ENCODE data around the gene PCDHA12. TPM values are rescaled to one million over a fixed set of nuclear protein-coding genes. Genes with fewer than 3 reads are reported as not detected.

PCDHA12 gene
- total and polyA plus RNA-seq, 7 donors = 0.06 to 0.71 (median 0.52) TPM; not detected in 3

DNA sequence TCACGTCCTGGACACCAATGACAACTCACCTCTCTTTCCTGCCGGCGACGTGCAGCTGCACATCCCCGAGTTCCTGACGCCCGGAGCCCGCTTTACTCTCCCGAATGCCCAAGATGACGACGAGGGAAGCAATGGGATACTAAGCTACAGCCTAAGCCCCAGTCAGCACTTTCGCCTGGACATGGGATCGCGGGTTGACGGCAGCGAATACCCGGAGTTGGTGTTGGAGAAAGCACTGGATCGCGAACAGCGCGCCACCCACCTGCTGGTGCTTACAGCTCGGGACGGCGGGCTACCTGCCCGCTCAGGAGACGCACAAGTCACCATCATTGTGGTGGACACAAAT lies 52.1 kb downstream of the PCDHA12 start:
- WGBS, 2 donors = 14 to 47% methylated on average over 26 of the region's 26 CpGs
- peaks cover 0 to 20% (median 15%) of the 10 kb centered on the region in 4 donors for H3K4me1 ChIP-seq
- H3K4me3 ChIP-seq = peak overlapping the region; percentile 27 to 55 (median 46)
- no peaks in the 10 kb centered on the region for H3K9me3 ChIP-seq
- H3K27me3 ChIP-seq = peaks cover 0 to 45% (median 22%) of the 10 kb centered on the region in 3 donors
- no peak for DNase-seq
- intact Hi-C loops (cut with DNase I) = loop anchor here (2.0 kb wide), 1 partner anchor 114 kb away; no protein-coding TSS in a partner anchor
- no peaks in the 10 kb centered on the region for H3K36me3 ChIP-seq
- TF ChIP-seq EP300 (IDR thresholded peaks at IDR 0.05) = no peak
- no peak for TF ChIP-seq CTCF (IDR thresholded peaks at IDR 0.05)
- no peak for TF ChIP-seq POLR2A (IDR thresholded peaks at IDR 0.05)
- no peak for TF ChIP-seq POLR2AphosphoS5 (IDR thresholded peaks at IDR 0.05)
- H3K27ac ChIP-seq = peak overlapping the region in 2 of 4 donors; percentile 49 to 75

Other genes starting within 250 kb of the PCDHA12 start
- 10 to 100 TPM; 20.8 to 96.9 (median 72.0) TPM for gene CD14, start 242.1 kb upstream of the PCDHA12 start, total RNA-seq
- gene CD14, start 242.1 kb upstream of the PCDHA12 start, polyA plus RNA-seq = 100 to 1,000 TPM in 1 of 3 donors, 10 to 100 TPM in 2; 42.7 to 178 (median 52.3) TPM
- 10 to 100 TPM; 27.3 to 40.2 (median 35.6) TPM for gene TMCO6, start 235.9 kb upstream of the PCDHA12 start, total RNA-seq
- gene TMCO6, start 235.9 kb upstream of the PCDHA12 start, polyA plus RNA-seq = 10 to 100 TPM in 1 of 3 donors, 1 to 10 TPM in 2; 3.9 to 30.5 (median 5.4) TPM
- gene NDUFA2, start 227.7 kb upstream of the PCDHA12 start, total RNA-seq = 10 to 100 TPM; 48.7 to 90.3 (median 73.6) TPM
- gene NDUFA2, start 227.7 kb upstream of the PCDHA12 start, polyA plus RNA-seq = 100 to 1,000 TPM; 189 to 360 (median 314) TPM
- 100 to 1,000 TPM; 120 to 146 (median 136) TPM for gene IK, start 227.5 kb upstream of the PCDHA12 start, total RNA-seq
- 10 to 100 TPM; 70.3 to 79.4 (median 73.5) TPM for gene IK, start 227.5 kb upstream of the PCDHA12 start, polyA plus RNA-seq
- gene WDR55, start 210.4 kb upstream of the PCDHA12 start, total RNA-seq = 10 to 100 TPM; 13.2 to 18.0 (median 15.1) TPM
- gene WDR55, start 210.4 kb upstream of the PCDHA12 start, polyA plus RNA-seq = 10 to 100 TPM; 19.2 to 35.0 (median 29.8) TPM
- gene DND1, start 201.7 kb upstream of the PCDHA12 start, total RNA-seq = under 1 TPM in 2 of 4 donors, not detected in 2; 0.36 to 0.95 TPM
- 1 to 10 TPM in 1 of 3 donors, under 1 TPM in 2; 0.60 to 2.4 (median 0.69) TPM for gene DND1, start 201.7 kb upstream of the PCDHA12 start, polyA plus RNA-seq
- 10 to 100 TPM; 35.2 to 54.2 (median 43.5) TPM for gene HARS1, start 183.9 kb upstream of the PCDHA12 start, total RNA-seq
- 10 to 100 TPM; 35.4 to 60.2 (median 39.8) TPM for gene HARS1, start 183.9 kb upstream of the PCDHA12 start, polyA plus RNA-seq
- 10 to 100 TPM; 18.2 to 19.4 (median 18.9) TPM for gene HARS2, start 183.9 kb upstream of the PCDHA12 start, total RNA-seq
- gene HARS2, start 183.9 kb upstream of the PCDHA12 start, polyA plus RNA-seq = 10 to 100 TPM; 26.4 to 34.7 (median 29.0) TPM
- gene ZMAT2, start 174.9 kb upstream of the PCDHA12 start, total RNA-seq = 10 to 100 TPM; 28.0 to 46.0 (median 36.9) TPM
- gene ZMAT2, start 174.9 kb upstream of the PCDHA12 start, polyA plus RNA-seq = 10 to 100 TPM; 74.5 to 97.9 (median 87.2) TPM
- gene PCDHA1, start 89.2 kb upstream of the PCDHA12 start, total RNA-seq = not detected
- under 1 TPM in 1 of 3 donors, not detected in 2; 0.10 TPM for gene PCDHA1, start 89.2 kb upstream of the PCDHA12 start, polyA plus RNA-seq
- gene PCDHA2, start 80.5 kb upstream of the PCDHA12 start, total RNA-seq = under 1 TPM in 3 of 4 donors, not detected in 1; 0.28 to 0.68 (median 0.33) TPM
- gene PCDHA2, start 80.5 kb upstream of the PCDHA12 start, polyA plus RNA-seq = under 1 TPM in 1 of 3 donors, not detected in 2; 0.07 TPM
- gene PCDHA3, start 74.3 kb upstream of the PCDHA12 start, total RNA-seq = 1 to 10 TPM in 3 of 4 donors, under 1 TPM in 1; 0.68 to 1.2 (median 1.1) TPM
- gene PCDHA3, start 74.3 kb upstream of the PCDHA12 start, polyA plus RNA-seq = under 1 TPM in 1 of 3 donors, not detected in 2; 0.17 TPM
- 1 to 10 TPM; 1.1 to 1.2 (median 1.1) TPM for gene PCDHA4, start 68.2 kb upstream of the PCDHA12 start, total RNA-seq
- gene PCDHA4, start 68.2 kb upstream of the PCDHA12 start, polyA plus RNA-seq = under 1 TPM in 1 of 3 donors, not detected in 2; 0.38 TPM
- 1 to 10 TPM in 1 of 4 donors, under 1 TPM in 3; 0.14 to 1.7 (median 0.43) TPM for gene PCDHA5, start 53.7 kb upstream of the PCDHA12 start, total RNA-seq
- under 1 TPM in 1 of 3 donors, not detected in 2; 0.09 TPM for gene PCDHA5, start 53.7 kb upstream of the PCDHA12 start, polyA plus RNA-seq
- 1 to 10 TPM in 2 of 4 donors, under 1 TPM in 2; 0.49 to 2.2 (median 0.90) TPM for gene PCDHA6, start 47.3 kb upstream of the PCDHA12 start, total RNA-seq
- gene PCDHA6, start 47.3 kb upstream of the PCDHA12 start, polyA plus RNA-seq = under 1 TPM in 1 of 3 donors, not detected in 2; 0.16 TPM
- gene PCDHA7, start 41.0 kb upstream of the PCDHA12 start, total RNA-seq = under 1 TPM; 0.14 to 0.82 (median 0.46) TPM
- under 1 TPM in 1 of 3 donors, not detected in 2; 0.16 TPM for gene PCDHA7, start 41.0 kb upstream of the PCDHA12 start, polyA plus RNA-seq
- gene PCDHA8, start 34.1 kb upstream of the PCDHA12 start, total RNA-seq = under 1 TPM in 1 of 4 donors, not detected in 3; 0.49 TPM
- not detected for gene PCDHA8, start 34.1 kb upstream of the PCDHA12 start, polyA plus RNA-seq
- 1 to 10 TPM in 1 of 4 donors, under 1 TPM in 3; 0.66 to 1.4 (median 0.70) TPM for gene PCDHA9, start 26.9 kb upstream of the PCDHA12 start, total RNA-seq
- under 1 TPM in 1 of 3 donors, not detected in 2; 0.01 TPM for gene PCDHA9, start 26.9 kb upstream of the PCDHA12 start, polyA plus RNA-seq
- 1 to 10 TPM in 1 of 4 donors, under 1 TPM in 3; 0.27 to 2.5 (median 0.69) TPM for gene PCDHA10, start 19.4 kb upstream of the PCDHA12 start, total RNA-seq
- gene PCDHA10, start 19.4 kb upstream of the PCDHA12 start, polyA plus RNA-seq = under 1 TPM in 1 of 3 donors, not detected in 2; 0.03 TPM
- under 1 TPM; 0.16 to 0.71 (median 0.48) TPM for gene PCDHA11, start 6.4 kb upstream of the PCDHA12 start, total RNA-seq
- gene PCDHA11, start 6.4 kb upstream of the PCDHA12 start, polyA plus RNA-seq = under 1 TPM in 1 of 3 donors, not detected in 2; 0.07 TPM
- gene PCDHA13, start 6.8 kb downstream of the PCDHA12 start, total RNA-seq = 1 to 10 TPM in 1 of 4 donors, under 1 TPM in 3; 0.36 to 1.4 (median 0.60) TPM
- under 1 TPM in 1 of 3 donors, not detected in 2; 0.10 TPM for gene PCDHA13, start 6.8 kb downstream of the PCDHA12 start, polyA plus RNA-seq
- gene PCDHAC1, start 51.0 kb downstream of the PCDHA12 start, total RNA-seq = 1 to 10 TPM in 1 of 4 donors, under 1 TPM in 3; 0.54 to 1.7 (median 0.77) TPM
- under 1 TPM in 1 of 3 donors, not detected in 2; 0.34 TPM for gene PCDHAC1, start 51.0 kb downstream of the PCDHA12 start, polyA plus RNA-seq
- gene PCDHAC2, start 91.2 kb downstream of the PCDHA12 start, total RNA-seq = 1 to 10 TPM; 1.3 to 3.0 (median 2.2) TPM
- gene PCDHAC2, start 91.2 kb downstream of the PCDHA12 start, polyA plus RNA-seq = under 1 TPM in 1 of 3 donors, not detected in 2; 0.66 TPM
- under 1 TPM; under 0.01 to 0.36 (median 0.27) TPM for gene PCDHB1, start 176.1 kb downstream of the PCDHA12 start, total RNA-seq
- under 1 TPM in 1 of 3 donors, not detected in 2; 0.04 TPM for gene PCDHB1, start 176.1 kb downstream of the PCDHA12 start, polyA plus RNA-seq
- gene PCDHB2, start 219.3 kb downstream of the PCDHA12 start, total RNA-seq = 1 to 10 TPM; 2.2 to 5.7 (median 2.9) TPM
- gene PCDHB2, start 219.3 kb downstream of the PCDHA12 start, polyA plus RNA-seq = under 1 TPM; under 0.01 to 0.67 (median 0.23) TPM
- 1 to 10 TPM; 1.7 to 4.9 (median 1.8) TPM for gene PCDHB3, start 225.2 kb downstream of the PCDHA12 start, total RNA-seq
- under 1 TPM in 1 of 3 donors, not detected in 2; 0.23 TPM for gene PCDHB3, start 225.2 kb downstream of the PCDHA12 start, polyA plus RNA-seq
- 1 to 10 TPM; 3.9 to 5.3 (median 4.5) TPM for gene PCDHB4, start 246.5 kb downstream of the PCDHA12 start, total RNA-seq
- under 1 TPM; 0.23 to 0.60 (median 0.57) TPM for gene PCDHB4, start 246.5 kb downstream of the PCDHA12 start, polyA plus RNA-seq